RWPE1 (cell line): Measurements from ENCODE around the gene RAG1.
A peak's percentile ranks its signal among the peaks of the same experiment; 100 is the strongest.

Experiments
- CTCF ChIA-PET: fragments of 350-600 bp; sonication (Branson Sonifier 250); formaldehyde crosslinking; extraction: SDS; loops from one replicate; lab custom pipeline; 2021; lab: Yijun Ruan, JAX
- POLR2A ChIA-PET: fragments of 400-600 bp; formaldehyde crosslinking; extraction: SDS; loops from one replicate; lab custom pipeline; 2020; ENCODE audit warnings: antibody characterized with exemption; ENCODE audit not compliant: low non-redundant PET; lab: Yijun Ruan, JAX
- DNase-seq: peaks from one replicate; pipeline ENCODE4 v3.0.0; 2012; ENCODE audit warnings: low spot score
- H3K27ac ChIP-seq: fragments of 450-650 bp; 2 replicates; pipeline ENCODE4 v1.5.1; 2017
- CTCF ChIP-seq: fragments of 450-650 bp; conservative IDR thresholded peaks from 2 replicates; pipeline ENCODE4 v1.5.1; 2017; ENCODE audit warnings: low read depth, mild to moderate bottlenecking

The RAG1 gene

DNA sequence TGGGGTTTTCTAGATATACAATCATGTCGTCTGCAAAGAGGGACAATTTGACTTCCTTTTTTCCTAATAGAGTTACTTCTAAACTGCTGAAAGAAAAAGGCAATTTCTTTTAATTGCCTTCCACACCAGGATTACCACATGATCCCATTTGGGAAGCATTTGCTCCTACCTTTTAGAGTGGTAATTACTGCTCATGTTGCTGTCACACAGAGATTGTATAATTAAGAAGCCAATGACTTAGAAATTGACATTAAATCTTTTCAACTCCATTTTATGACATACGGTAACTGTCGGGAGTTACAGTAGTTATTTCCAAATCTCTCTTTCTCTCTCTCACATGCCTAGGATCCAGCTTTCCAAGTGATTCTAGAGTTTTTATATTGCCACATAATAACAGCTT lies 48.0 kb downstream of the RAG1 start:
- POLR2A ChIA-PET, result no interaction called here
- TF ChIP-seq CTCF, result no peak
- no peak overlapping the region for H3K27ac ChIP-seq
- DNase-seq, result no peak
- CTCF ChIA-PET, result no interaction called here

- CTCF ChIA-PET, result interaction anchor here (0.6 kb wide), 1 partner anchor 1988 kb away, joined by 3 read pairs; no protein-coding TSS in a partner anchor
- POLR2A ChIA-PET, result no interaction called here
- H3K27ac ChIP-seq, result no peak overlapping the region
- no peak for DNase-seq
- TF ChIP-seq CTCF, result no peak
Measured at GRCh38 chr11:36617543-36618362, 49.9 kb downstream of the RAG1 start.

GRCh38 chr11:36618363-36619047 lies 50.7 kb downstream of the RAG1 start:
- CTCF ChIA-PET, result interaction anchor here (0.6 to 0.7 kb wide), 2 partner anchors 214 to 1988 kb away, joined by 3 read pairs; no protein-coding TSS in a partner anchor
- H3K27ac ChIP-seq, result no peak overlapping the region
- no peak for TF ChIP-seq CTCF
- POLR2A ChIA-PET, result no interaction called here
- no peak for DNase-seq

- CTCF ChIA-PET, result no interaction called here
- POLR2A ChIA-PET, result no interaction called here
- TF ChIP-seq CTCF, result no peak
- no peak overlapping the region for H3K27ac ChIP-seq
- no peak for DNase-seq
Measured at GRCh38 chr11:36619502-36619901, 51.7 kb downstream of the RAG1 start.

DNA sequence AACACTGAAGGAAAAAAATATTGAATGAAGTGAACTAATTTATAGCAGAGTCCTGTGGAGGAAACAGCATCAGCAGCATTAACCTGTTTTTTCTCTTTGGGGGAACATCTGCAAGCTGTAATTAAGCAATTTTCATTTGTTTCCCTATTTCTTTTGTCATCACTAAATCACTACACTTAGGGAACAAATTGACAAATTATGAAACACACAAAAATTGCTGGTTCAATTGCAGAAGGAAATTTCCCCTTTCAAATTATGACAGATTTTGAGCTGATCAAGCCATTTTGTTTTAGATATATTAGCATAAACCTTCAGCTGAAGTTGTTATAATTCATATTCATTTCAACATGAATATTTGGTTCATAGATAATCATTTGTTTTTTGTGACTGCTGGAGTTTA lies 52.4 kb downstream of the RAG1 start:
- ChIA-PET POLR2A (no interaction called here), CTCF (interaction anchor here (0.6 kb wide), 2 partner anchors 26 to 343 kb away, joined by 3 read pairs; partner anchors contain the start of gene IFTAP)
- H3K27ac ChIP-seq, result no peak overlapping the region
- DNase-seq, result no peak
- no peak for TF ChIP-seq CTCF

- ChIA-PET CTCF (interaction anchor here (0.6 to 1.0 kb wide), 2 partner anchors 59 to 186 kb away, joined by 3 to 5 read pairs; no protein-coding TSS in a partner anchor), POLR2A (no interaction called here)
- peak; percentile 26 for DNase-seq
- peak; percentile 52 for TF ChIP-seq CTCF
- no peak overlapping the region for H3K27ac ChIP-seq
Measured at GRCh38 chr11:36622431-36623136, 54.8 kb downstream of the RAG1 start.
